Ammon's horn (tissue), 1 donor: ENCODE measurements around the gene HINT1.
A peak's percentile ranks its signal among the peaks of the same experiment; 100 is the strongest.
"Not testable (repeated sequence)": the region's sequence is repeated elsewhere in the genome, so short reads cannot be mapped to it uniquely, and the experiment has no call there.

Source experiments
- DNase-seq: peaks from one replicate; pipeline ENCODE4 v3.0.0-alpha.2; 2016; ENCODE audit warnings: low spot score

Gene HINT1

DNA sequence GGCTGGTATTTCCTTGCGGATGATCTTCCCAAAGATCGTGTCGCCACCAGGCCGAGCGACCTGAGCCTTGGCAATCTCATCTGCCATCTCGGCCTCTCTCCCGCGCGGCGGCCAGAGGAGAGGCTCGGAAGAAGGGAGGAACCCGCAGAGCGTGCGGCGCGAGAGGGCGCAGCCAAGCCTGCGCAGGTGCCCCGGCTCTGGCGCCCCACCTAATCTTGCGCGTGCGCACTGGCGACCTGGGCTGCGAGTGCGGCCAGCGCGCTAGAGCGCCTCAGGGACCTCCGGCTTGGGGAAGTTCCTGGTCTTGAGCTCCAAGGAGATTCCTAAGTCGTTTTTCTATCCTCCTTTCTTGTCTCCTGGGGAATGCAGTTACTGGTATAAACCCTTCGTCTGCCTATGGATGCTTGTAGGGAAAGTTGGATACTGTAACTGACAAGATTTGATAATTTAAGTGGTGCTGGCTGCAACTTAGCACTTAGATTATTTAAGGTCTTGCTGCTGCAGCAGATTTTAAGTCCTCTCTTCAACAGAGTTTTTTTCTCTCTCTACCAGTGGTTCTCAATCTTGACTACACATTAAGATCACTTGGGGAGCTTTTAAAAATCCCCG is at the start of gene HINT1:
TSS of gene HINT1 (minus strand) at position 138 of the 609 bp plus-strand sequence. CDS start at position 87, 51 bp downstream.
- peak; percentile 89 for DNase-seq

DNA sequence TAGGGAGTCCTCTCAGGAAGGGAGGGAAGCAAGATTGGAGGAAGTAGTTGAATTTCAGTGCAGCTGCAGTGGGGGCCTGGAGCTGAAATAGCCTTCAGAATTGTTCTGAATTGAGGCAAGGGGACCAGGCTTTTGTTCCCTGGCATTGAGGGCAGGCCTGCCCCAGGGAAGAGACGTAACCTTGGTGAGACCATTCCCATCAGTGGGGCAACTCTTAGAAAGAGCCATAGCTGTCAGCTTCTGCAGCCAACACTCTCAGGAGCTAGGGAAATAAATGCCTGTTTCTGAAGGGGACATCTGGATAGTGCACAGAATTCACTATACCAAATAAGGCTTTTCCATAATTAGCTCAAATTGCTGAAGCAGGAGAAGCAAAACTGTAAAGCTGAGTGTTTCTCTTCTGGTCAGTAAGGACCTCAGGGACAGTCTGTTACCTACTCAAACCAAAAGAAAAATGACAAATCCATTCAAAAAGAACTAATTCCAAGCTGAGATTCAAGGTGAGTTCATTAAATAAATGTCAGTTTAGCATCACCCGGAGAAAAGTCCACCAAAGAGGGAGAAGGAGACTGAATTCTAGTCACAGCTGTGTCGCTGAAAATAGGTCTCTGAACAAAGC is 49.7 kb upstream of the HINT1 start:
- no peak for DNase-seq

DNA sequence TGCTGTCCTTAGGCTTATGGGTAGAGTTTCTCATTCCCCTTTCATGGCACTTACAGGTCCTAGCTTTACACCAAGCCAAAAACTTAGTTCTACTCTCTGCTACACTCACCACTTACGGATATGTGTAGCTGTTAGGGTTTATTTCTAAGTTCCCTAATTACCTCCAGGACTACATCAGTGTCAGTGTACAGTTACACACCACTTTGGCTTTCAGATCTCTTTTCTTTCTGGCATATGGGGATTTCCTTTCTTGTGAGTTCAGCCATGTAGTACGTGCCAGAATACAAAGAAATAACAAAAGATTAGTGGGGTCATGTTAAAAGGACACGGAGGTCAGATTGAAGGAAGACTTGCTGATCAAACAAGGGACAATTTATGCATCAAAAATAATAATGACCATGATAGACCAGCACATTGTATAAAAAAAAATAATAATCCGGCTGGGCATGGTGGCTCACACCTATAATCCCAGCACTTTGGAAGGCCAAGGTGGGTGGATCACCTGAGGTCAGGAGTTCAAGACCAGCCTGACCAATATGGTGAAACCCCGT is 47.5 kb upstream of the HINT1 start:
- no peak for DNase-seq

DNA sequence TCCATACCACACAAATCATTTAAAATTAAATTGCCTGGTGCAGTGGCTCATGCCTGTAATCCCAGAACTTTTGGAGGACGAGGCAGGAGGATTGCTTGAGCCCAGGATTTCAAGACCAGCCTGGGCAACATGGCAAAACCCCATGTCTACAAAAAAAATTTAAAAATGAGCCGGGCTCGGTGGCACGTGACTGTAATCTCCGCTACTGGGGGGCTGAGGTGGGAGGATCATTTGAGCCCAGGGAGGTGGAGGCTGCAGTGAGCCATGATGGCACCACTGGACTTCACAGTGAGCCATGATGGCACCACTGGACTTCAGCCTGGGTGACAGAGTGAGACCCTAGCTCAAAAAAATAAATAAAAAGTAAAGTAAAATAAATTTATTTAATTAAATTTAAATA is 46.6 kb upstream of the HINT1 start:
- no peak for DNase-seq

DNA sequence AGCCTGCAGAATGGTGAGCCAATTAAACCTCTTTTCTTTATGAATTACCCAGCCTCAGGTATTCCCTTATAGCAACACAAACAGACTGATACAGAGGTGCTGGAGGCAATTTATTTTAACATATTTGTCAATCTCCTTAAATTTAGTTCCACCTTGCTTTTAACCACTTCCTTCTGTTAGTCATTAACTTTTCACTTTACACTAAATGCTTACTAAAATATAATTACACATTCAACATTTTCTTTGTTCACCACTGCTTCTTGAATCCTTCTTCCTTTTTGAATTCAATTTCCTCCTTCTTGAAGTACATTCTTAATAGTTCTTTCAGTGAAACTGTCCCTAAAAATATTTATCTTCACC is 45.1 kb upstream of the HINT1 start:
- DNase-seq = no peak

DNA sequence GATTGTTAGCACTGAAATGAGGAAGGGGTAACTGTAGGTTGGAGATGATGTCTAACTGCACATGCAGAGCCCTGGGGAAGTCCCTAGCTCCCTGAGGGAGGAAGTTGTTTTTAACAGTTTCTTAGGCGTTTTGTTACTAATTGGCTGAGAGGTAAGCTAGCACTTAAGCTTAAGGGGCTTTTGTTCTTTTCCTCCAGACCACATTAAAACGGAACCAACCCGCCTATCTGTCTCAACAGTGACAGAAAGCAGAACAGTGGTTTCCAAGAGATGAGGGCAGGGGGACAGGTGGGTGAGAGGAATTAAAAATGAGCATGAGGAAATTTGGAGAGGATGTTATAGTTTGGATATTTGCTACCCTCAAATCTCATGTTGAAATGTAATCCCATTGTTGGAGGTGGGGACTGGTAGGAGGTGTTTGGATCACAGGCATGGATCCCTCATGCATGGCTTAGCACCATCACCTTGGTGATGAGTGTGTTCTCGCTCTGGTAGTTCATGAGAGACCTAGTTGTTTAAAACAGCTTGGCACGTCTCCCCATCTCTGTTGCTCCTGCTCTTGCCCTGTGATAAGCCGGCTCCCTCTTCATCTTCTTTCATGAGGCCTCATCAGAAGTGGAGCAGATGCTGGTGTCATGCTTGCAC is 44.6 kb upstream of the HINT1 start:
- peak; percentile 61 for DNase-seq

DNA sequence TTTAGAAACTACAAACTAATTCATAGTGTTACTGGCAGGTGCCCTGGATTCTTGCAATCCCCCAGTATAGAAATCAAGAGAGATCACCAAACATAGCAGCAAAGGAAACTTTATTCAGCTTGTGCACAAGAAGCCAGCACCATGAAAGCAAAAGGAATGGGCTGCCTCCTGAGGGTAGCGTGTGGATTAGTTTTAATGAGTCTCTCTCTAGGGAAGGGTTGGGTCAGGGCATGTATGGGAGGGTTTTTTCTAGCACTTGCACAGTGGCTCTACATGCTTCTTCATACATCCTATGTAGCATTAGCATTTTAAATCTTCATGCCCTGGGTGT is 44.1 kb upstream of the HINT1 start:
- DNase-seq = no peak

DNA sequence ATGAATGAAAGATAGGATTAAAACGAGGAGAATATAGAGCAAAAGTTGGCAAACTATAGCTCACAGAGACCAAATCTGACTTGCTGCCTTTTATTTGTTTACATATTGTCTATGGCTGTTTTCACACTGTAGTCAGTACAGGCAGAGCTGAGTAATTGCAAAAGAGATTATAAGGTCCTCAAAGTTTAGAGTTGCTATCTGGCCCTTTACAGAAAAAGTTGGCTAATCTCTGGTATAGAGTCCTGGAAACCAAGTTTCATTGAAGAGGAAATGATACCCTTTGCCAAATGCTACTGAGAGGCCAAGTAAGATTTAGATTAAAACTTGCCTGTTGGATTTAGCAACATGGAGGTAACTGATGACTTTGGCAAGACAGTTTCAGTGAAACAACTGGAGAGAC is 41.7 kb upstream of the HINT1 start:
- DNase-seq = no peak

DNA sequence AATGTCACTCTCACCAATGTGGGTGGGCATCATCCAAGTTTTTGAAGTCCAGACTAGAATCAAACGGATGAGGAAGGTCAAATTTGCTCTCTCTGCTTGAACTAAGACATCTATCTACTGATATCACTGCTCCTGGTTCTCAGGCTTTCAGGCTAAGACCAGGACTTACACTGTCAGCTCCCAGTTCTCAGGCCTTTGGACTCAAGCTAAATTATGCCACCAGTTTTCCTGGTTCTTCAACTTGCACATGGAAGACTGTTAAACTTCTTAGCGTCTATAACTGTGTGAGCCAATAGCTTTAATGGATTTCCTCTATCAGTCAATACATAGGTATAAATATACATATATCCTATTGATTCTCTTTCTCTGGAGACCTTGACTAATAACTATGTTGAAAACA is 41.0 kb upstream of the HINT1 start:
- DNase-seq = no peak

DNA sequence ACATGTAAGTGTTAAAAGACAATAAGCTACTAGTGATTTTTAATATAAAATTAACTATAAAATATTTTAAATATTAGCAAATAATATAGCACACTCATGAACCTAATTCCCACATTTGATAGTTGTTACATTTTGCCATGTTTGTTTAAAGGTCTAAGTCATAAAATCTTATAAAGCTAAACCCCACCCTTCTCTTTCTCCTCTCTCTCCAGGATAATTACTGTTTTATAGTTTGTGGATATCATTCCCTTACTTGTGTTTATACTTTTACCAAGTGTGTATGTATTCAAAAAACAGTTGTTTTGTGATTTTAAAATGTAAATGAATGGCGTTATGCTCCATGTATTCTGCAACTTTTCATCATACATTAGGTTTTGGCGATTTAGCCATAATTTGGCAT is 39.9 kb upstream of the HINT1 start:
- DNase-seq = no peak

DNA sequence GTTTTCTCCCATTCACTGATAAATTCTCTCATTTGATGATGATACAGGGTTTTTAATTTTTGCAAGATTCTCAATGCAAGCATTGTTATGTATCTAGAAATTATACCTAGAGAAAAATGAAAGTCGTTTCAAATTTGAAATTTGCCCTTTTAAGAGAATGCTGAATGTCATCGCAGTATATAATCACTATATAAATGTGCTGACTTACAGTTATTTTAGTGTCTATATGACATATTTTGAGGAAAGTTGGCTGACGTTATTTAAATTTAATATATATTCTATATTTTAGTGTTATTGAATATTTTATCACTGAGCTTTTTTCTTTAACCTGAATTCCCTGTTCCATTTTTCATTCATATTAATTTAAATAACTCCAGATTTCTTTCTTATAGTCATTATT is 35.5 kb upstream of the HINT1 start:
- DNase-seq = no peak

DNA sequence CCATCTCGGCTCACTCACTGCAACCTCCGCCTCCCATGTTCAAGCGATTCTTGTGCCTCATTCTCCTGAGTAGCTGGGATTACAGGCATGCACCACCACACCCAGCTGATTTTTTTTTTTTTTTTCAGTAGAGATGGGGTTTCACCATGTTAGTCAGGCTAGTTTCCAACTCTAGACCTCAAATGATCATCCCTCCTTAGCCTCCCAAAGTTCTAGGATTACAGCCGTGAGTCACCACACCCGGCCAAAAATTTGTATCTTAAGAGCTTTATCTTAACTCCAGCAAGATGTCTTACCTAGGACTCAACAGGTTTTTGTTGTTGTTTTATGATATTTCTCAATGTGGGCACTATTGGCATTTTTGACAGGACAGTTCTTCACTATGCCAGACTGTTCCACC is 33.6 kb upstream of the HINT1 start:
- DNase-seq = no peak

DNA sequence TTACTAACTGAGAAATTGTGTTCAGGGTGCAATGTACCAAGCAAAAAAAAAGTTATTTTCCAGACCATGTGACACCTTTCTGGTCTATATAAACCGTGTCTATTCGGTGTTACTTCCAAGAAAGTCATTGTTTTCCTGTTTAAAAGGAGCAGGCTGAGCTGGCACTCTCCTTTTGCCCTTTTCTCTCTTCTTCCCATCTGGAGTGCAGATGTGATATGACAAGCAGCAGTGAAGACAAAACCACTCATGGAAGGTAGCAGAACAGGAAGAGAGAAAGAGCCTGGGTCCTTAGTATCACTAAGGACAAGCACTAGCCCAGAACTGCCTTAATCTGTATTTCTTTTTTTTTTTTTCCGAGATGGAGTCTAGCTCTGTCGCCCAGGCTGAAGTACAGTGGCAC is 31.3 kb upstream of the HINT1 start:
- no peak for DNase-seq

DNA sequence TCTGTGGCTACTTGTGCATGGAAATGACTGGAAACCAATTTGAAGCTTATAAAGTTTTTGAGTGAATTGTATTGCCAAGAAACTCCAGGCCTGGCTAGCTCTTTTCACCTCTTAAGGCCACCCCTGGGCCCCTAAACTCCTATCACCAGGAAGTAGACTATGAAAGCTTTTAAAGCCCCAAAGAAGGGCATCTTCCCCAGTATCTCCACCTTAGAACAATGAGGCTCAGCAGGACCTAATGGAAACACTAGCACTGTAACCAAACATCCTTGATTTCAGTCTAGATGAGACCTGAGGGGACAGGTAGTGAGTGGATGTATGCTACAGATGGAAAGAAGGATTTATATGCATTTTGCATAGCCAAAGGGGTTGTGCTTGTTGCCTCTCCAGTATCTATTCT is 30.6 kb upstream of the HINT1 start:
- DNase-seq = no peak

DNA sequence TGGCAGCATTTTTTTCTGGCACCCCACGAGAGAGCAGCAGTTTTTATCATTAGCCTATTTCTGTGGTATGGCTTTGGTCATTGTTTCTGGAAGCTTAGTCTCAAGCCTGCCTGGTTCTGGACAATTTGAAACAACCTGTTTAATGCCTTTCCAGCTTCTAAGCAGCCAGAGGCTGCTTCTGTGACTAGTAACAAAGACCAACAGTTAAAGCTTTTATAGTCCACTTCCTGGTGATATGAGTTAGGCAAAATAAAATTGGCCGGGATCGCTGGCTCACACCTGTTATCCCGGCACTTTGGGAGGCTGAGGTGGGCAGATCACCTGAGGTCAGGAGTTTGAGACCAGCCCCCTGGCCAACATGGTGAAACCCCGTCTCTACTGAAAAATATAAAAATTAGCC is 29.7 kb upstream of the HINT1 start:
- DNase-seq = no peak

DNA sequence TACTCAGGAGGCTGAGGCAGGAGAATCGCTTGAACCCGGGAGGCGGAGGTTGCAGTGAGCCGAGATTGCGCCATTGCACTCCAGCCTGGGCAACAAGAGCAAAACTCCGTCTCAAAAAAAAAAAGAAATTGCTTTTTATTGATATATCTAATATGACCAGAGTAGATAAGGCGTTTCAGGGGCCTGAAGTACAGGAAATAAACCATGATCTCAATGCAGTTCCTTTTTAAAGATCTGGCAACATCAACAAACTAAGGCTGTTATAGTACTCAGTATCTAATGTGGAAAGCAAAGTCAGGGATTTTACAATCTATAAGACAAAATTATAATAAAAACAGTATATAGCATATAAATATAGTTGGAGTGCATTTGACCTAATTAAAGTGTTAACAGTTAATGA is 28.8 kb upstream of the HINT1 start:
- DNase-seq = not testable (repeated sequence)

DNA sequence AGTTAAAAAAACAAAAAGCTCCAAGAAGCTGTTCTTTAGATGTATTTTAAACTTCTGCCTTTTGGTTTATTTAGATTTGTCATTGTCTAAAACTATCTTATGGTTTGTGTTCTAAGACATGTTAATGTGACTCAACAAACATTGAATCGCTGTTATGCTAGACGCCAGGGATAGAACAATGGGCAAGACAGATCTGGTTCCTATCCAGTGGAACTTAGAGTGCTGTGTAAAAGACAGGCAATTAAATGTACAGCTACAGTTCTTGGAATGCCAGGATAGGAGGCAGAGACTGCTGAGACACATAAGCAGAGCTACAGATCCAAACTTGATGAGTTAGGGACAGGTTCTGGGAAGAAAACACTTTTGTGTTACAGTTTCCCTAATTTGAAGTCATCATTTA is 28.1 kb upstream of the HINT1 start:
- no peak for DNase-seq

DNA sequence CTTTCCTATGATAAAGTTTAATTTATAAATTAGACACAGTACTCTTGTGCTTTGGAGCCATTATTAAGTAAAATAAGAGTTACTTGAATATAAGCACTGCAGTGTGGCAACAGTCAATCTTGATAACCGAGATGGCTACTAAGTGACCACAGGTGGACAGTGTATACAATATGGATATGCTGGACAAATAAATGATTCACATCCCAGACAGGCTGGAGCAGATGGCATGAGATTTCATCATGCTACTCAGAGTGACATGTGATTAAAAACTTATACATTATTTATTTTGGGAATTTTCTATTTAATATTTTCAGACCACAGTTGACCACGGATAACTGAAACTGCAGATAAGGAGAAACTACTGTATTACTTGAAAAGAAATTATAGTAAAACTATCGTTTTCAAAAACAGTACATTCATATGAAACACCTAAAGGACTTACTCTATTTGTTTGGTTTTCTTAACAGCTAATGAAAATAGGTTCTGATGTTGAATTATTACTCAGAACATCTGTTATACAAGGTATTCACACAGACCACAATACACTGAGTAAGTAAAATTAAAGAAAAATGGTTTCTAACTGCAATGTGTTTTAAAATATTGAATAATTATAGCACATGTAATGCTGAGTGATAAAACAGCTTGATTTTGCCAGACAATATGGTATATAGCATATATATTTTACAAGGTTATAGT is 21.7 kb upstream of the HINT1 start:
- DNase-seq = no peak

DNA sequence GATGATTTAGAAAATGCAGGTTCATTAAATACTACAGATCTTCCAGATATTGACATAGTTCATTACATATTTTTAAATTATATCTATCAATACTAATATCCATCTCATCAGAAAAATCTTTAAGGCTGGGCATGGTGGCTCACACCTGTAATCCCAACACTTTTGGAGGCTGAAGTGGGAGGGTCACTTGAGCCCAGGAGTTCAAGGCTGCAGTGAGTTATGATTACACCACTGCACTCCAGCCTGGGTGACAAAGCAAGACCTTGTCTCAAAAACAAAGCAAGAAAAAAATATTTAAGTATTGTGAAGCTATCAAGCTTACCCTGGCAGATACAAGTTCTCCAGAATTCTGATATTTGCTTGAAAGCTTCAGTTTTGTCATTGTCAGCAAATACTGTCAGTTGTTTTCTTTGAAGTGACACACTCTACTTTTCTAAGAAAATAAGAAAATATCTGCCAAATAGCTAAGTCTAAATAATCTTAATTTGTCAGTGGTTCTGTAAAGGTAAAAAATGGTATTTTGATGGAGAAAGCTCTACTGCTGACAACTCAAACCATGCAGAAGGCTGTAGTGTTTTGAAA is 20.6 kb upstream of the HINT1 start:
- no peak for DNase-seq

DNA sequence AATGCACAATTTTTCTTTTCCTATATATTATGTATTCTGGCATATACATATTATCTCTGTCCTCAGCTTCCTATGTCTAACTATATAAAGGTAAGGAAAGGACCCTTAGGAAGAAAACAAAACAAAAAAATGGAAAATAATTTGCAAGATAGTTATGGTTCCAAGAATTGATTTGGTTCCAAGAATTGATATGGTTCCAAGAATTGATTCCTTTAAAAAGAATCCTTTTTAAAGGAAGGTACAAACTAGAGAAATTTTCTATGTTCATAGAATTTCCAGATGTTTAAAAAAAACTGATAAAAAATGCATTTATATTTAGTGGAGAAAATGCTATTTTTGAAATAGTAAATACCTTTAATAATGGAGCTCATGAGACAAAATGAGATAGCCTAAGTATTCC is 17.8 kb upstream of the HINT1 start:
- no peak for DNase-seq

DNA sequence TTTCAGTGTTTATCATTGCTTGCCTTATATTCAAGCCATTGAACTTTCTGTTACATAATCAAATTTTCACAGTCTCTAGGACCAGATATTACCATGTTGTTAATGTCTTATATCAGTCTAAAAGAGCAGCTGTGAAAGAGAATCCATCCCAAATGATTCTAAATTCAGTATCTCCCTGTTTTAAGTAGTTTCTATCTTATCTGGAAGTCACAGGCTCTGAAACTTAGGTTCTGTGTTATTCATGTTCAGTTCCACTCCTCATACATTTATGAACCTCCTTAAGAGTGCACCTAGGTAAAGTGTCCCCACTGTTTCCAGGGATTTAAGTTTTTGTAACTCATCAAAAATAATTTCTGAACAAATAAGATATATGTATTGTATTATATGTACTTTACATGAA is 15.4 kb upstream of the HINT1 start:
- no peak for DNase-seq

DNA sequence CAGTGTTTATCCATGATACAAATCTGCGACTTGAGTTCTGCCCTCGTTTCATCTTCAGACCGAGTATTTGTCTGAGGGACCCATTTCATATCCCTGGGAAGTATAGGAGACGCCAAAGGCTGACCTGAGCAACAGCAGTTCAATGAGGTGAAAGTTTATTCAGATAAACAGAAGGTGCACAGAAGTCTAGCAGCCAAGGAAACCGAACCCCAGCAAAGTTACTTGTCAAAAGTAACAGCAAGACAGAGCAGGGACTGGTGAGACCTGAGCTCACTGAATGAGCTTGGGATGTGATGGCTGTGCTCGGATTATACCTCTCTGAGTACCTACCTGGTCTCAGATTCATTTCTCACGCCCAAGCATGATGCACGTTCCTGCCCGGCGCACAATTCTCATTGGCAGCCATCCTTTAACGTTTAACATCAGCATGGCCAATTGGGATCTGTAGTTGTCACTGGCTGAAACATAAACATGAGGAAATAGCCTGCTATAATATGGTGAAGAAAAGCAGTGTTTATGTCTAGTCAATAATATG is 6.3 kb upstream of the HINT1 start:
- peak; percentile 12 for DNase-seq
